Panc1 (cell line): ENCODE data around the gene PRODH2.

Source experiments
- SIN3A ChIP-seq: IDR thresholded peaks from 2 replicates; pipeline ENCODE4 v1.6.1; 2012; ENCODE audit warnings: low read depth, mild to moderate bottlenecking, low read length, moderate library complexity, borderline replicate concordance; ENCODE audit not compliant: insufficient read depth
- TF ChIP-seq, protein P1 (sequence below): fragments of 450-650 bp; IDR thresholded peaks from 2 replicates; pipeline ENCODE4 v1.5.1; 2017; ENCODE audit warnings: mild to moderate bottlenecking

GRCh38 chr19:35760711-35761349 lies 51.8 kb downstream of the PRODH2 start:
- TF ChIP-seq SIN3A, result no peak
- TF ChIP-seq, protein P1, sequence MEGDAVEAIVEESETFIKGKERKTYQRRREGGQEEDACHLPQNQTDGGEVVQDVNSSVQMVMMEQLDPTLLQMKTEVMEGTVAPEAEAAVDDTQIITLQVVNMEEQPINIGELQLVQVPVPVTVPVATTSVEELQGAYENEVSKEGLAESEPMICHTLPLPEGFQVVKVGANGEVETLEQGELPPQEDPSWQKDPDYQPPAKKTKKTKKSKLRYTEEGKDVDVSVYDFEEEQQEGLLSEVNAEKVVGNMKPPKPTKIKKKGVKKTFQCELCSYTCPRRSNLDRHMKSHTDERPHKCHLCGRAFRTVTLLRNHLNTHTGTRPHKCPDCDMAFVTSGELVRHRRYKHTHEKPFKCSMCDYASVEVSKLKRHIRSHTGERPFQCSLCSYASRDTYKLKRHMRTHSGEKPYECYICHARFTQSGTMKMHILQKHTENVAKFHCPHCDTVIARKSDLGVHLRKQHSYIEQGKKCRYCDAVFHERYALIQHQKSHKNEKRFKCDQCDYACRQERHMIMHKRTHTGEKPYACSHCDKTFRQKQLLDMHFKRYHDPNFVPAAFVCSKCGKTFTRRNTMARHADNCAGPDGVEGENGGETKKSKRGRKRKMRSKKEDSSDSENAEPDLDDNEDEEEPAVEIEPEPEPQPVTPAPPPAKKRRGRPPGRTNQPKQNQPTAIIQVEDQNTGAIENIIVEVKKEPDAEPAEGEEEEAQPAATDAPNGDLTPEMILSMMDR, result no peak
